ENCODE results near the gene ZNF770. TPM values are rescaled to one million over a fixed set of nuclear protein-coding genes. Genes with fewer than 3 reads are reported as not detected.

The ZNF770 gene
- total RNA-seq, 1 experiment from 2014 or later = 33.0 TPM

DNA sequence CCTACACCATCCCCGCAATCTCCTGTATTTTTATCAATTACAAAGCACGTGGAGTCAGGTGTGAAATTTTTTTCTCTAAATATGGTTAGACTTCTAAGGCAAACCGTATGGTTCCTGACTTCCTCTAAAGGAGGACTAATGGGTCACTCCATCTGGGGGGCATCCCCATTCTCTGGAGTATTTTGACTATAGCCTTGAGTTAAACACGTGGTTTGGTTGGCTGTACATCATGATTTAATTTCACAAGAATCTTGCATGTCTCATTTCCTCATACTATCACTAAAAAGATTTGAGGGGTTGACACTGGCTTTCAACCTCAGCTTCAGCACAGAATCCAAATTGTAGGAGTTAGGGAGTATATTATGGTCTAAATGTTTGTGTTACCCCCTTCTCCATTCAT, 25.3 kb upstream of the ZNF770 start:
- peaks cover 11% of the 10 kb centered on the region for H3K27me3 Mint-ChIP-seq (ENCODE audit: insufficient read depth, unreplicated experiment)
- no peaks in the 10 kb centered on the region for H3K36me3 Mint-ChIP-seq (ENCODE audit: insufficient read depth, unreplicated experiment)
- H3K4me1 ChIP-seq = no peaks in the 10 kb centered on the region
- H3K9me3 ChIP-seq = no peaks in the 10 kb centered on the region
- no peaks in the 10 kb centered on the region for H3K36me3 ChIP-seq (ENCODE audit: control insufficient read depth, insufficient read depth, low read length)
- TF ChIP-seq, protein P1, sequence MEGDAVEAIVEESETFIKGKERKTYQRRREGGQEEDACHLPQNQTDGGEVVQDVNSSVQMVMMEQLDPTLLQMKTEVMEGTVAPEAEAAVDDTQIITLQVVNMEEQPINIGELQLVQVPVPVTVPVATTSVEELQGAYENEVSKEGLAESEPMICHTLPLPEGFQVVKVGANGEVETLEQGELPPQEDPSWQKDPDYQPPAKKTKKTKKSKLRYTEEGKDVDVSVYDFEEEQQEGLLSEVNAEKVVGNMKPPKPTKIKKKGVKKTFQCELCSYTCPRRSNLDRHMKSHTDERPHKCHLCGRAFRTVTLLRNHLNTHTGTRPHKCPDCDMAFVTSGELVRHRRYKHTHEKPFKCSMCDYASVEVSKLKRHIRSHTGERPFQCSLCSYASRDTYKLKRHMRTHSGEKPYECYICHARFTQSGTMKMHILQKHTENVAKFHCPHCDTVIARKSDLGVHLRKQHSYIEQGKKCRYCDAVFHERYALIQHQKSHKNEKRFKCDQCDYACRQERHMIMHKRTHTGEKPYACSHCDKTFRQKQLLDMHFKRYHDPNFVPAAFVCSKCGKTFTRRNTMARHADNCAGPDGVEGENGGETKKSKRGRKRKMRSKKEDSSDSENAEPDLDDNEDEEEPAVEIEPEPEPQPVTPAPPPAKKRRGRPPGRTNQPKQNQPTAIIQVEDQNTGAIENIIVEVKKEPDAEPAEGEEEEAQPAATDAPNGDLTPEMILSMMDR (IDR thresholded peaks at IDR 0.05; ENCODE audit: insufficient read depth in 1 of 2, low read depth in 1 of 2, low read length in 1 of 2, severe bottlenecking in 1 of 2, unreplicated experiment in 1 of 2) = no peak
- H3K27me3 ChIP-seq (replicated peaks; ENCODE audit: control insufficient read depth, insufficient read depth, low read length) = no peaks in the 10 kb centered on the region
- H3K27ac Mint-ChIP-seq (ENCODE audit: unreplicated experiment) = no peak overlapping the region
- H3K4me3 ChIP-seq (ENCODE audit: low read depth, low read length) = no peak overlapping the region
- BruUV-seq (replicated peaks) = no TSS peak
- no peaks in the 10 kb centered on the region for H3K9me3 Mint-ChIP-seq (ENCODE audit: unreplicated experiment)
- H3K4me3 Mint-ChIP-seq (ENCODE audit: unreplicated experiment) = no peak overlapping the region
- ChIA-PET CTCF (no interaction called here), POLR2A (no interaction called here)
- DNase-seq = no peak
- intact Hi-C loops (cut with micrococcal nuclease; ENCODE audit: unreplicated experiment) = no loop called here
- no peaks in the 10 kb centered on the region for H3K4me1 Mint-ChIP-seq (ENCODE audit: low read depth, unreplicated experiment)

DNA sequence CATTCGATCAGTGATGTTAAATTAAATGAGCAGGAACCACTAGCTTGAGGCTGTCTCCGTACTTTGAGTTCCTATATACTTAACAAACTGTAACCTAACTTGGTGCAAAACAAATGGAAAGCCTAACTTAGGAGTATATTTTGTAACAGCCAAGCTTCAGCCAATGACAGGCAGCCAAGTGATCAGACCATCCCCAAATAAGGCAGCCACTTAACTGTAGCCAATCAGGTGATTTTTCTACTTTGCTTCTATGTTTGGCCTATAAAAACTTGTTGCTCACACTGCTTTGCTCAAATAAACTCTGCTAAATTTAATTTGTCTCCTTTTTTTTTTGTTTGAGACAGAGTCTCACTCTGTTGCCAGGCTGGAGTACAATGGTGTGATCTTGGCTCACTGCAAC, 19.3 kb upstream of the ZNF770 start:
- Histone ChIP-seq H3K27me3 (replicated peaks; ENCODE audit: control insufficient read depth, insufficient read depth, low read length) (no peaks in the 10 kb centered on the region), H3K4me1 (no peaks in the 10 kb centered on the region), H3K9me3 (no peaks in the 10 kb centered on the region), H3K4me3 (ENCODE audit: low read depth, low read length) (no peak overlapping the region), H3K36me3 (ENCODE audit: control insufficient read depth, insufficient read depth, low read length) (no peaks in the 10 kb centered on the region)
- POLR2A ChIA-PET = no interaction called here
- intact Hi-C loops (cut with micrococcal nuclease; ENCODE audit: unreplicated experiment) = no loop called here
- CTCF ChIA-PET = no interaction called here
- Mint-ChIP-seq H3K27ac (ENCODE audit: unreplicated experiment) (no peak overlapping the region), H3K9me3 (ENCODE audit: unreplicated experiment) (no peaks in the 10 kb centered on the region), H3K4me1 (ENCODE audit: low read depth, unreplicated experiment) (no peaks in the 10 kb centered on the region), H3K27me3 (ENCODE audit: insufficient read depth, unreplicated experiment) (peaks cover 6% of the 10 kb centered on the region), H3K4me3 (ENCODE audit: unreplicated experiment) (no peak overlapping the region), H3K36me3 (ENCODE audit: insufficient read depth, unreplicated experiment) (no peaks in the 10 kb centered on the region)
- no peak for DNase-seq
- no TSS peak for BruUV-seq (replicated peaks)
- TF ChIP-seq, protein P1 (IDR thresholded peaks at IDR 0.05; ENCODE audit: insufficient read depth in 1 of 2, low read depth in 1 of 2, low read length in 1 of 2, severe bottlenecking in 1 of 2, unreplicated experiment in 1 of 2) = no peak

DNA sequence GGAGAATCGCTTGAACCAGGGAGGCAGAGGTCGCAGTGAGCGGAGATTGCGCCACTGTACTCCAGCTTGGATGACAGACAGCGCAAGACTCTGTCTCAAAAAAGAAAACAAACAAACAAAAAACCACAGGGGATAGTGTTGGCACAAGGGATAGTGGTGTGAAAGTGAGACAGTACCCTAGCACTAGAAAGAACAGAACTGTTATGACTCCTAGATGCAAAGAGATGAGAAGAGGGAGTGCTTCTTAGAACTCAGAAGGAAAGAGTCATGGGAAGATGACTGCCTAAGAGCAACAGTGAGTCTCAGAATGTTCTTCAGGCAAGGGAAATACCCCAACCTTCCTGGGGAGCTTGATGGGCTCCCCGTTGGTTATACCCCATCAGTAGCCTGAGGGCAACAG, 17.8 kb upstream of the ZNF770 start:
- H3K9me3 Mint-ChIP-seq (ENCODE audit: unreplicated experiment) = no peaks in the 10 kb centered on the region
- H3K27ac Mint-ChIP-seq (ENCODE audit: unreplicated experiment) = no peak overlapping the region
- no peak overlapping the region for H3K4me3 ChIP-seq (ENCODE audit: low read depth, low read length)
- DNase-seq = no peak
- H3K27me3 ChIP-seq (replicated peaks; ENCODE audit: control insufficient read depth, insufficient read depth, low read length) = no peaks in the 10 kb centered on the region
- H3K36me3 Mint-ChIP-seq (ENCODE audit: insufficient read depth, unreplicated experiment) = no peaks in the 10 kb centered on the region
- no peaks in the 10 kb centered on the region for H3K9me3 ChIP-seq
- no peaks in the 10 kb centered on the region for H3K36me3 ChIP-seq (ENCODE audit: control insufficient read depth, insufficient read depth, low read length)
- TF ChIP-seq, protein P1 (IDR thresholded peaks at IDR 0.05; ENCODE audit: insufficient read depth in 1 of 2, low read depth in 1 of 2, low read length in 1 of 2, severe bottlenecking in 1 of 2, unreplicated experiment in 1 of 2) = no peak
- CTCF ChIA-PET = no interaction called here
- intact Hi-C loops (cut with micrococcal nuclease; ENCODE audit: unreplicated experiment) = no loop called here
- no peak overlapping the region for H3K4me3 Mint-ChIP-seq (ENCODE audit: unreplicated experiment)
- peaks cover 6% of the 10 kb centered on the region for H3K27me3 Mint-ChIP-seq (ENCODE audit: insufficient read depth, unreplicated experiment)
- BruUV-seq (replicated peaks) = no TSS peak
- POLR2A ChIA-PET = no interaction called here
- no peaks in the 10 kb centered on the region for H3K4me1 Mint-ChIP-seq (ENCODE audit: low read depth, unreplicated experiment)
- H3K4me1 ChIP-seq = no peaks in the 10 kb centered on the region

Data from Caco-2 (cell line).